GM19372 (cell line): Measurements from ENCODE around the gene CTNNA3.

ENCODE experiments used
- ATAC-seq: cut with Tn5 transposase; IDR thresholded peaks from one replicate; pipeline ENCODE4 v1.9.1; 2021; ENCODE audit warnings: mild to moderate bottlenecking, low read depth, moderate library complexity; ENCODE audit not compliant: unreplicated experiment

The CTNNA3 gene

DNA sequence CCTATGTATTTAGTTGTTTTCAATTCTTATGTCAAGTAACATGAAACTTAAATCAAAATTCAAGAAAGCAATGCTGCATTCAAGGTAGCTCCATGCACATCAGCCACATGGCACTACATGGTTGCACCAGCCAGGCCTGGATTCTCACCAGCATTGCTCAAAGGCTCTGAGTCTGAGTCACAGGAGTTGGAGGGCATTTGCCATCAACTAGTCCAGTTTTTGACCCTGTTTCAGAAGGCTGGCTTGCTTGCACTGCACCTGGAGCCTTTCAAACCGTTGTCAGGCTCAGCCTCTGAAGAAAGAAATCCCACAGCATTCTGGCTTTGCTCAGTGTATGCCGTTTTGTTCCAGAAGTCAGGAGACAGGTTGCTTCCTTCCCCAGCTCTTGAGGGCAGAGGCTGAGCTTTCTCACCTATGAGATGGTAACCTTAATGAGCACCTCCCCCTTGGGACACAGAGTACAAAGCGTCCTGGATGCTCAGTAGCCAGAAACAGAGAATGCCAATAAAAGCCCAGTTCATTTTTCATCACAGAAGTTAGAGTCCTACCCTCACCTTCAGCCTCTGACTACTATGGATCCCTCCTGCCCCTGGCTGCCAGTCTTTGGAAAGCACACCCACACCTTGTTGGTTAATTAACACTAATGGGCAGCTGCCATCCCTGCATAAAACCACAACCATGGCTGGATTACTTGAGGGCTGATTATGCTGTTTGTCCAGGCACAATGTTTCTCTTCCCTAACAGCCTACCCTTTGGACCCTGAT is 1058.5 kb downstream of the CTNNA3 start:
- no peak for ATAC-seq

DNA sequence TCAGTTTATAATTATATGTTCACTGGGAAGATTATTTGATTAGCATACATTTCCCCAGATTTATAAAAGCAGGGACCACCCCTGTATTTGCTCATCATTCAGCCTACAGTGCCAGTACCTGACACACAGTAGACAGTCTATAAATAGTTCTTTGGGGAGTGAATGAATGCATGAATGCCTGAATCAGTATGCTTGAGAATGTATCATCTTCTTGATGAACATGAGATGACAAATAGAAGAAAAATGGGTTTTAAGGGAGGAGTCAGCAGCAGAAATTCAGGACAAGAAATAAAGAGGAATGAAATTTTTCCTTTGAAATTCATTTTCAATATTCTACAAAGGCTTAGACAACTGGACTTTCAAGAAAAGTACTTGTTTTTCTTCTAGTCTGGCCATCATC is 1066.0 kb downstream of the CTNNA3 start:
- no peak for ATAC-seq

DNA sequence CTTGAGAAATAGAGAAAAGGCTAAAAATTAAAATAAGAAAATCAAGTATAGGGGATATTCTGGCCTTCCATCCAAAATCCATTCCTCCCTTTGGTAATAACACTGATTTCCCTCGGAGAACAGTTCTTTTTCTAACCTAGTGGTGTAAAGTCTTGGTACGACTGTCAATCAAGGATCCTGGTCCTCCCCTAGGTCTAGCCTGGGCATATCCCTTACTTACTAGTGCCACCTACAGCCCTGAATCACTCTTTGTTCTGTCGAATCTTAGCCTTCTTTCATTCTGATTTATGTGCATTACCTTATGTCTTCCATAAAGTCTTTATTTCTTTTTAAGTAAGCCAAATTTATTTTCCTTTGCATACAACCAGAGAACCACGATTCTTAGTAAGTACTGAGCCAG is 1068.8 kb downstream of the CTNNA3 start:
- no peak for ATAC-seq

DNA sequence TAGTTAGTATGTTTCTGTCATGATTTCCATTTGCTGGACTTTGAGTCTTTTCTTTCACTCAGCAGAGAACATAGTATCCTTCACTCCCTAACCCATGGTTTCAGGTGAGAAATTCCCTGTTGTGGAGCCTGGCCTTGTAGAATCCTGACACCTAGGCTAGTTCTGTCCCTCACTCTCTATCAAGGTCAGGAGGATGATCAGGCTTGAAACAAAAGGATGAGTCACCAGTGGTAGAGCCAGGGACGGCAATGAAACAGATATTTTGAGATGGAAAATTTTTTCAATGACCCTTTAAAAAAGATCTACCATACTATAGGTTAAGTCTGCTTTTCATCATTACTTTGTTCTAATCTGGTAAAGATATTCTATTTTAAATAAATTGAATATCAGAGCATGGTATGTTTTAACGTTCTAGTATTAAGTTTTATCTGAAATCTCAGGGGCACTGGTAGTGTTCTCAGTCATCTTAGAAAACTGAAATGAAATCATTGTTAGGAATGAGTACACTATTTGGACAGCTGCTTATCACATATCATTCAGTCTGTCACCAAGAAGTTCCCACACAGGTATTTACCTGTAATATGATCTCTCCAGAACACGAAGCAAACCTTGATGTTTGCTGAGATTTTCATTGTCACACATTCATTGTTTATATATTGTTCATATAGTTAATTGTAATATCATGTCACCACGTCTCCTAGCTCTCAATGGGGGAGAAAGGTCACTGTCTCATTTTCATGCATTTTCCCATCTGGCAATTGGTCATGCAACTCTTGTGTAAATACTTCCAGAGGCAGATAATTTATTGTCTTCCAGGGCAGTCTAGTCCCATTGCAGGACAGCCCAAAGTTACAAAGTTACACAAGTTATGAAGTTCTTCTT is 1070.0 kb downstream of the CTNNA3 start:
- no peak for ATAC-seq

DNA sequence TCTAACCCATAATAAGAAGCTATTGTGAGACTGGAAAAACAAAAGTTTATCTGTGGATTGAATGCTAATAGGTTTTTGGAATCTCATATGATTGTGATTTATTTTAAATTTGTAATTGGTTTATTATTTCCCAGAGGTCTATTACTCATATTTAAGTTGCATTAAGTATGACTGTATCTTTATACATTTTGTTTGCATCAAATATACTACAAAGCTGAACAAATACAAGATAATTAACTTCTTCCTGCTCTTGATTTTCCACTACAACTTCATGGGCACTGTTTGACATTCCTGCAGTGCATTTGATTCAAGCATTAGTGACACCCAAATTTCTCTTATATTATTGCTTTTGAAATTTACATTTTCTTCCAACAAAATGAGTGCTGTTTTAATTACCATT is 1073.9 kb downstream of the CTNNA3 start:
- ATAC-seq, result no peak

DNA sequence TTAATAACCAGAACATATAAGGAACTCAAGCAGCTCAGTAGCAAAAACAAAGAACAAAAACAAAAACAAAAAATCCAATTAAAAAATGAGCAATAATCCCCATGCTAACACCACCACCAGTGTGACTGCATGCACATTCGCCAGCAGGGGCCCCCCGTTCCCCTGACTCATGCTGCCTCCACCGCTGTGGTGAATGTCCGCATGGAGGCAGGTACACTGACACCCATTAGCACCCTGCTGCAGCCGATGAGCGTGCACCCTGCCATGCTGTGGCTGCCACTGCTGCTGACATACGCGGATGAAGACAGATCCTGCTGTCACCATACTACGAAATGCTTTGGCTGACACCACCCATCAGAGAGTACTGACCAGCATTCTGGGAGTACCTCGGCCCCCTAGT is 1091.8 kb downstream of the CTNNA3 start:
- no peak for ATAC-seq

DNA sequence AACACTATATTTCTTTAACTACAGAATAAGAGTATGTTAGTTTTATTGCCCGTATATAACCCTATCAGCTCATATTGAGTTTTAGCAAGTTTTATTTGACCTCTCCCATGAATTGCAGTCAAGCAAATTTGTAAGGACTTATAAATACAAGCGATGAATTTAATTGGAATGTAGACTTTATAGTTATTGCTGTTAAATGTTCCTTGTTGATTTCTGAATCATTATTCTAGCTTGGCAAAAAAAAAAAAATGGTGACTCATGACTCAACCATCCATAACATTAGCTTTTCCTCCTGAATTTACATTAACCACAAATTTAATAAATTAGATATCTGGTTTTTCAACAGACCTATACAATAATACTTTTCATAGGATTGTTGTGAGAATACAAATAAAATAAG is 1104.1 kb downstream of the CTNNA3 start:
- no peak for ATAC-seq

DNA sequence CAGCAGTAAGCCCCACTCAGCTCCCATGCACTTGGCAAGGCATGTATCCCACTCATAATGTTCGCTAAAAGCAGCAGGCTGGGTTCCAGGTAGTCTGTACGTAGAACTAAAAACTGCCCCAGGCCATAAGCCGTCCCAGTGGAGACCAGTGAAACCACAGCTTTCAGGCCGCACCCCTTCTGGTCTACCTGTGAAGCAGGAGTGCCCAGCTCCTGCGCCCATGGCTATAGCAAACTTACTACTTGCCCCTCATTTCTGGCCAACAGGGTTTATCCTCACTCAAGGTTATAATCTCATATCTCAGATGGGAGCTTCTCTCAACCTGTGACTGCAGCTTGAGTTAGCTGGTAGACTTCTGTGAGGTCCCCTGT is 1108.3 kb downstream of the CTNNA3 start:
- ATAC-seq, result no peak

DNA sequence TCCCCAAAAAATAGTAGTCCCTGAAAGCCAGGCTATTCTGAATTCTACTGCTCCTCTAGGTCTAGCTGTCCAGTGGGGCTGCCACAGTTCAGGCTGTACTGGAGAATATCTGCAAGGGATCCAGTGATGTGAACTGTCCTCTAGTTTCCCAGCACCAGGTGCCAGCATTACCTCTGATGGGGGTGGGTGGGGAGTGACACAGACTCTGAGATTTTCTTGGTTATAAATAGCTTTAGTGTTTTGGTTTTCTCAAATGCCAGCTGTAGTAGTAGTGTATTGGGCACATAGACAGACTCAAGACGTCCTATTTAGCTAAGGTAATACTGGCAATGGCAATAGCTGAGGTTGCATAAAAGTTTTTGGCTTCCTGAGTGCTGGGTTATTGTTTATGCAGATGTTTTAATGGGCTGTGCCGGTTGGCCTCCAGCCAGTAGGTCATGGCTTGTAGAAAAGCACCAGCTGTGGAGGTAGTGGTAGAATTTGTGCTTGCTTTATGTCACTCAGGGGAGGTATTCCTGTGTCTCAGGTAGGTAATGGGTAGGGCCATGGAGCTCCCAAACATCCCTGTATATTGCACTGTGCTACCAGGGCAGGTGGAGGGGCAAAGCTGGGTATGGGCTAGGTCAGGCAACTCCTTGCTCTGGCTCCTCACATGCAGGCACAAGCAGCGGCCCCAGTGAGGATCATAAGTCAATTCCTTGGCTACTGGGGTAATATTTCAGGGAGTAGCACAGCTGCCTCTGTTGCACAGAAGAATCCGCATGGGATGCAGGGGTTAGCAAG is 1108.9 kb downstream of the CTNNA3 start:
- ATAC-seq, result no peak

DNA sequence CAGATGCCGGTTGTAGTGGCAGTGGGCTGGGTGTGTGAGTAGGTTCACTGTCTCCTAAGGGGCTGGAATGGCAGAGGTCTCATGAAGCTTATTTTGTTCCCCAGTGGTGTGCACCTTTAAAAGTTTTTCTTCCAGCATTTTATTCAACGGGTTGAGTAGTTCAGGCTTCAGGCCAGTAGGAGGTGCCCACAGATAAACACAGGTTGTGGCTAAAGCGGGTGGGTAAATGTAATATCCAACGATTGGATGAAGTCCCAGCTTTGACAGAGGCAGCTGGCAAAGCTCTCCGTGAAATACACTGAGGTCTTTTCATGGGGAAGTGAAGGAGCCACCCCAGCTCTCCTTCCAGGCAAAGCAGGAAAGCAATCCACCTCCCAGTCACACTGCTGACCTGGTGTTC is 1109.9 kb downstream of the CTNNA3 start:
- ATAC-seq, result no peak

DNA sequence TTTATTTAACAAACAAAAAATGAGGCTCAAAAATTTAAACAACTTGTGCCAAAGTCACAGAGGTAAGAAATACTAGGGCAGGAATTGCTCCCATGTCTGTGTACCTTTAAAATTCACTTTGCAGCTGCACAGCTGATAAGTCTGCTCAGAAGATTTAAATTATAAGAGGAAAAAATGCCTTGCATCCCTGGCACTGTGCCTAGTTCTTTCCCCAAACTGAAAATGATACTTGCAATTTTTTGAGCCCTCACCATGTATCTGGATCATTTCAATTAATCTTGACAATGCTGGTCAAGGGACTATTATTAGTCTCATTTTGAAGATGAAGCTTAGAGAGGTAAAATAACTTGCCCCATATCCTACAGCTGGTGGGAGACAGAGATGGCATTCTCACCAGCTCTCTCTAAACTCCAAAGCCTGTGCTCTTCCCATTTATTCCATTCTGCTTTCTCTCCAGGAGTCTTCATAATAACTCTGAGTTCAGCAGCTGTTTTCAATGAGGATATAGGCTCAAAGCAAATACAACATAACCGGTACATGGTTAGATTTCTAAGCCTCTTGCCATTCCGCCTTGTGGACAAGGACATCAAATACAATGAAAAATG is 1120.6 kb downstream of the CTNNA3 start:
- no peak for ATAC-seq

DNA sequence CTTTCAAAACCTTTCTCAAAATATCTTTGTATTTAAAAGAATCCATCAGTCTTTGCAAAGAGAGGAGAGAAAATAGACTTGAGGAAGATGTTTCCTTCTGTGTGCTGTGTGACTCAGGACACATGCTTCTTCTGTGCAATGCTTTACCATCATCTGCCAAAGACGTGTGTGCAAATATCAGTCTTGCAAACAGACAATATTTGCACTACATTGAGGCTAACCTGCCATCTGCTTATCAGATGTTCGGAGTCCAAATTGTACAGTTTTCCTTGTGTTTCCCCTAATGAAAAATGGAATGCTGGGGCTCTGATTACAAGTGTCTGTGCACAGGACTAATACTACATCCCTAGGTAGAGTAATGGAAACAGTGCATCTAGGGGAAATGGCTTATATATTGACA is 1123.3 kb downstream of the CTNNA3 start:
- ATAC-seq, result no peak

DNA sequence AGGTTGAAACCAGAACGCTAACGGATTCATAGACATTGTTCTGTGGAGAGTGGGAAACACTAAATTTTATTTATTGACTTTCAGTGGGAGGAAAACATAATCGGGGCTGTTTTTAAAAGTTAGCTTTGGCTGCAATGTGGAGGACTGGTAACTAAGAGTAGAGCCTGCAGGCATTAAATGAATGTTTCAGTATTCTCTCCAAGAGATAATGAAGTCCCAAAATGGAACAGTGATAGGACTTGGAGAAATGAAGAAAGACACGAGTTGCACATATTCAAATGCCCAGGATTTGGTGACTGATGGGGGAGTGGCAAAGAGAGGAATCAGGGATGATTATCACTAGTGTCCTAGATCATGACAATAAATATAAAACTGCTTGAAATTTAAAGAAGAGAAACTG is 1130.0 kb downstream of the CTNNA3 start:
- no peak for ATAC-seq

DNA sequence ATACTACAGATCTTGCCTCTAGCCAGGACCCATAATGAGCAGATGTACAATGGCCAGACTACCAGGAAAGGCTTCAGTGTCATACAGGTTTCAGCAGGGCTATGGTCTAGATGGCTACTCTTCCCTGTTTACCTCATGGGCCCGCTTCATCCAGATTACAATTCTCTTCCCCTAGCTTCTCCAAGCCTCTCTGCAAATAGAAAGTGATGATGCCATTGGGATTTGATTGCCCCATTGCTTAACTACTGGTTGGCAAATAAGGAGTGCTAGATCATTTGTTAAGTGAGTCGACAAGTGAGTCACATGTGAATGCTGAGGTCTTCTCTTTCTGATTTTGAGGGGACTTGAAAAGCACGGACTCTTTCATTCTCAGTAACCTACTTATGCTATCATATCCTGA is 1131.7 kb downstream of the CTNNA3 start:
- ATAC-seq, result no peak

DNA sequence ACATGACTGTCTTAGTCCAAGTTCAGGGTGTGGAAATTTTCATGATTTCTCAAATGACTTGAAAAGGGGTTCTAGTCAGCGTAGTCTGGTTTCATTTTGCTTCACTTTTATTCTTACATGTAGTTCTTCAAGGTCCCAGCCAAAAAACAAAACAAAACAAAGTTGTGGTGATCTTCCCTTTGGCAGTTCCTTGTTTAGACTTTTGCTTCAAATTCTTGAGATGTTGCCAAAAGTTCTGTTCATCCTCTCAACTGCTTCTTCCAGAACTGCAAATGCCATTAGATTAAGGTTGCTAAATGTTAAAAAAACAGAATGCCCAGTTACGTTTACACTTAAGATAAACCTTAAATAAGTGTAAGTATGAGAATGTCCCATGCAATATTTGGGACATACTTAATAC is 1140.9 kb downstream of the CTNNA3 start:
- no peak for ATAC-seq

DNA sequence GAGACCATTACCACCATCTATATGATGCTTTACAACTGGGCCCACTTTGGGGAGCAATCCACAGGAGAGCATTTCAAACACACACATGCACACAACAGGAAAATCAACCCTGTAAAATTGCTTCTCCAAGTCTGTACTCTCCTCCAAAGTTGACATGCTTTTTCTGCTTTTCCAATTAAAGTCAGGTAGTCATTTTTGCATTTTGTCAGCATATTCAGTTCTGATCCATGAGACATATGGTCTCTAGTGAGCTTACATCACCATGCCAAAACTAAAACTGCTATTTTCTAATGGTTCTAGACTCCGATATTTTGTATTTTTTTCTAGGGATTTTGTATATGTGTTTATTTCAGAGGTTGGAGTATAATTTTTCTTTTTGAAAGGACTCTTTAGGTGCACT is 1143.7 kb downstream of the CTNNA3 start:
- no peak for ATAC-seq

DNA sequence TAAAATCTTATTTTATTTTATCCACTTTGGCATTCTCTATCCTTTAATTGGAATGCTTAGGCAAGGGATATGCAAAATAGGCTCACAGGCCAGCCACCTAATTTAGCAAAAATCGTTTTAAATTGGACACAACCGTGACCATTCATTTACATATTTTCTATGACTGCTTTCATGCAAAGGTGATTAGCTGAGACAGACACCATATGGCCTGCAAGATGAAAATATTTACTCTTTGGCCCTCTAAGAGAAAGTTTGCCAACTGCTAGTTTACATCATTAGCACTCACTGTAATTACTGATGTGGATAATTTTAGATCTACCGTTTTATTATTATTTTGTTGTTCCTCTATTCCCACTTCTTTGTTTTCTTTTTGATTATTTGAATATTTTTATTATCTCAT is 1145.6 kb downstream of the CTNNA3 start:
- no peak for ATAC-seq

DNA sequence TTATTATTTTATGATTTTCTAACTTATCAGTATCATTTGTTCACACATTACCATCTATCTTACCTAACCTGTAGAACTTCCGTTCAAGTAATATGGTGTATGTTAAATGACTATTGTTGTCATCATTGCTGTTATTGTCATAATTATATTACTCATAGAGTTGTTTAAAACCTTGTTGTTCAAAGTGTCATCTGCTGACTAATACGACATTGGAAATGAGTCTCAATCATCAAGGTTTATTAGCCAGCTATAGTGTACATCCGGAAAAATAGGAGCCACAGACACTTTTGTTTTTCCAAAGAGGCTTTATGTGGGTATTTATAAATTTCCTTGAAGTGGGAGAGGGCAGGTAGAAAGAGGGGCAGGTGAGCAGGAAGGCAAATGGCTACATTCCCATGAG is 1157.1 kb downstream of the CTNNA3 start:
- ATAC-seq, result no peak

DNA sequence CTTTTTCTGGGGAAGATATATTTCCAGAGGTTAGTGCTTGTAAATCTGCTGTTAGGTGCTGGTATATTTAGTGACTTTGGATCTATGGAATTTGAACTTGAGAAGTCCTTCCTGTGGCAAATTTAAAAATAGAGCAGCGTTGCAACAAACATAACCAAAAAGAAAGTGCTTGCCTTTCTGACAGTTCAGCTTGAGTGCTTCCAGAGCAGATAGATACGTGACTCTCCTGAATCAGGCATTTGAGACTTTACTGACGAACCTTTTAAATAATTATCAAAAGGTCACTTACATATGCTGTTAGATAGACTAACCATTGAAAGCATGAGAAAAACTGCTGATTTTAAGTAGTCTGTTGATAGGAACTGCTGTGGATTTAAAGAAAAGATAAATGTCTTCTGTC is 1157.6 kb downstream of the CTNNA3 start:
- ATAC-seq, result no peak

DNA sequence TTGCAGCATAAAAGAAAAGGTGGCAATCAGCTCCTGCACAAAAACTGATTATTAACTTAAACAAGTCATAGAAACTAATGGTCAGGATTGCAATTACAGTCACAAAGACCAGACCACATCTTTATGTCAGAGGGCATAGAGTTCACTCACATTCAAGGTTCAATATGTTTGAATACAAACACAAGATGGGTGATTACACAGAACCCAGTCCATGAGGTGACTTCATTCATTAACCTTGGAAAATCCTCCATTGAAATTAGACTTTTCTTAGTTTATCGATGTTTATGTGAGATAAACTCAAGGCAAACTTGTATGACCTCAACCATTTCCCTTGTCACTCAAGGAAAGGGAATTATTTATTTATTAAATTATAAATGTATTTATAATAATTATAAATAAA is 1158.8 kb downstream of the CTNNA3 start:
- no peak for ATAC-seq

DNA sequence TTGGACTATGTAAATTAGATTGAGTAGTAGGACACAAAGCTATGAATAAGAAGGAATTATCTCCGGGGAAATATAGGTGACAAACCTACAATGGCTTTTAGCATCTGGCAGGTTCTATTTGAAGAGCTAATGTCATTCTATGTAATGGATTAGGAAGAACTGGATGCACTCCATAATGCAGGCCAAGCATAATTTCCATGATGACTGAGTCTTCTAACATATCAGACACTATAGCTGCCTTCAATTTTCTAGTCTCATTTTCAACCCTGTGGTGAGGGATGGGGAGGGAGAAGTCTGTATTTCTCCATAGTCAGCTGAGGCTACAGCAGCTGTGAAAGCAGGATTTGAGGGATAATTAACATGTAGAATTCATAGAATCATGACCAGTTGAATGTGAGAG is 1160.6 kb downstream of the CTNNA3 start:
- no peak for ATAC-seq
